ENCODE measurements around the gene CHML. TPM values are rescaled to one million over a fixed set of nuclear protein-coding genes. Genes with fewer than 3 reads are reported as not detected.

CHML gene
- total RNA-seq, 1 experiment from 2014 or later: 39.7 TPM

- H3K36me3 ChIP-seq: peaks cover 15% of the 10 kb centered on the region
- H3K27ac ChIP-seq: no peak overlapping the region; the same call in 1 of the 2 replicates
- DNase-seq (ENCODE audit: low read depth in 1 of 2, low spot score in 2 of 2): no peak
- no peak overlapping the region for H3K4me3 ChIP-seq
- peaks cover 75% of the 10 kb centered on the region for H3K4me1 ChIP-seq (replicated peaks)
- no peaks in the 10 kb centered on the region for H3K27me3 ChIP-seq (replicated peaks)
- H3K9me3 ChIP-seq (replicated peaks): no peaks in the 10 kb centered on the region
Measured at GRCh38 chr1:241607497-241607896, 32.7 kb downstream of the CHML start.

DNA sequence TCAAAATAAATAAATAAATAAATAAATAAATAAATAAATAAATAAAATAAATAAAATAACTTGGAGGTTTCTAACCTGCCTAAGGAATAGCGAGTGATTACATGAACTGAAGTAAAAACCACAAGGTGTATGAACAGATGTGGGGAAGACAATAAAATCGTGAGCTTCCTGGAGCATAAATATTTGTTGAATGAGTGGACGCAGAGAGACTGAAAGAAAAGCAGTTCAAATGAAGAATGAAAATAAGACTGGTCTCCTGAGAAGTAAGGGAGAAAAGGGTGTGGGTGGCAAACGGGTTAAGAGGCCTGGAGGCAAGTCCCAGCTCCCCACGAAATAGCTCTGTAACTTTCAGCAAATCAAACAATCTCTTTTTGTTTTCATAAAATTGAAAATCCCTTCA is 33.6 kb downstream of the CHML start:
- peak overlapping the region; percentile 24 for H3K27ac ChIP-seq
- peaks cover 10% of the 10 kb centered on the region for H3K36me3 ChIP-seq
- no peak overlapping the region for H3K4me3 ChIP-seq
- H3K9me3 ChIP-seq (replicated peaks): no peaks in the 10 kb centered on the region
- peaks cover 68% of the 10 kb centered on the region for H3K4me1 ChIP-seq (replicated peaks)
- H3K27me3 ChIP-seq (replicated peaks): no peaks in the 10 kb centered on the region
- peak in 1 of 2 experiments; percentile 57 for DNase-seq (ENCODE audit: low read depth in 1 of 2, low spot score in 2 of 2)

- Histone ChIP-seq H3K36me3 (peaks cover 10% of the 10 kb centered on the region), H3K27ac (peak overlapping the region; percentile 24; the same call in 1 of the 2 replicates), H3K4me3 (no peak overlapping the region), H3K4me1 (replicated peaks) (peaks cover 63% of the 10 kb centered on the region), H3K27me3 (replicated peaks) (no peaks in the 10 kb centered on the region), H3K9me3 (replicated peaks) (no peaks in the 10 kb centered on the region)
- DNase-seq (ENCODE audit: low read depth in 1 of 2, low spot score in 2 of 2): no peak
Measured at GRCh38 chr1:241605146-241605805, 34.9 kb downstream of the CHML start.

DNA sequence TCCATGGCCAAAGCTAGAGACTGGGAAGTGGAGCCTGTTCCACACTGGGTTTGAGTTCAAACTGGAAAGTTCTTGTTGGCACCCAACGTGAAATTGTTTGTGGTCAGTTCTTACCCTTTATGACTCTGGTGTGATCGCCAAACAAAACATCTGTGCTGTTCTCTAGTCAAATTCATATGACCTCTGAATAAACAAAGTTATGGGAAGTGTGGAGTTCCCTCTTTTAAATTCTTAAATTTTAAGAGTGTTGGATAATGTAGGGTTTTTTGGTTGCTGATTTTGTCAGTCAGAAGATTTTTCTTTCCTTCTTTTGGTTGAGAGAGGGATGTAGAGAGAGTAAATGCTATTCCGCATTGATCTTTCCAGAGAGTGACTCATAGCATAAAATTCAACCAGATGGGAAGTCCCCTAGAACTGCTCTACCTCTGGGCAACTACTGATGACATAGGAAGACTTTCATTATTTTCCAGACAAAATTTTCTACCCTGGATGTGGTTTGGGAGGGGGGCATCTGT is 36.4 kb downstream of the CHML start:
- no peak overlapping the region for H3K4me3 ChIP-seq
- H3K4me1 ChIP-seq (replicated peaks): peaks cover 50% of the 10 kb centered on the region
- H3K27ac ChIP-seq: peak overlapping the region; percentile 24
- no peaks in the 10 kb centered on the region for H3K27me3 ChIP-seq (replicated peaks)
- no peaks in the 10 kb centered on the region for H3K9me3 ChIP-seq (replicated peaks)
- peaks cover 10% of the 10 kb centered on the region for H3K36me3 ChIP-seq
- no peak for DNase-seq (ENCODE audit: low read depth in 1 of 2, low spot score in 2 of 2)

GRCh38 chr1:241600496-241600901 is 39.7 kb downstream of the CHML start:
- Histone ChIP-seq H3K36me3 (peaks cover 14% of the 10 kb centered on the region), H3K27me3 (replicated peaks) (no peaks in the 10 kb centered on the region; the same call in 1 of the 2 replicates), H3K9me3 (replicated peaks) (no peaks in the 10 kb centered on the region), H3K4me3 (no peak overlapping the region), H3K4me1 (replicated peaks) (peaks cover 24% of the 10 kb centered on the region), H3K27ac (no peak overlapping the region)
- no peak for DNase-seq (ENCODE audit: low read depth in 1 of 2, low spot score in 2 of 2)

GRCh38 chr1:241598249-241598648 is 41.9 kb downstream of the CHML start:
- peaks cover 8% of the 10 kb centered on the region for H3K4me1 ChIP-seq (replicated peaks)
- DNase-seq (ENCODE audit: low read depth in 1 of 2, low spot score in 2 of 2): no peak
- H3K9me3 ChIP-seq (replicated peaks): no peaks in the 10 kb centered on the region
- H3K36me3 ChIP-seq: peaks cover 28% of the 10 kb centered on the region
- no peak overlapping the region for H3K27ac ChIP-seq
- no peaks in the 10 kb centered on the region; the same call in 1 of the 2 replicates for H3K27me3 ChIP-seq (replicated peaks)
- H3K4me3 ChIP-seq: no peak overlapping the region

DNA sequence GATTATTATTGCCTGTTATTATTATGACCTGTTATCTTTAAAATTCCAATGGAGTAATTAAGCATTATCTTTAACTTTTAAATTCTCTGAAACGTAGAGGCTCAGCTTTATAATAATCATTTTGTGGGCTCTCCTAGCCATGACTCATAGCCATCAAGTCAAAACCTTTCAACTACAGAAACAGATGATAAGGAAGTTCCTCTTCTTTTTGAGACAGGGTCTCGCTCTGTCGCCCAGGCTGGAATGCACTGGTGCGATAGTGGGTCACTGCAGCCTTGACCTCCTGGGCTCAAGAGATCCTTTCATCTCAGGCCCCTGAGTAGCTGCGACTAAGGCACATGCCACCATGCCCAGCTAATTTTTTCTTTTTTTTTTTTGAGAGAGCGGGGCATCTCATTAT is 43.5 kb downstream of the CHML start:
- Histone ChIP-seq H3K4me1 (replicated peaks) (peaks cover 21% of the 10 kb centered on the region), H3K4me3 (no peak overlapping the region), H3K9me3 (replicated peaks) (no peaks in the 10 kb centered on the region), H3K27ac (no peak overlapping the region), H3K27me3 (replicated peaks) (no peaks in the 10 kb centered on the region; the same call in 1 of the 2 replicates), H3K36me3 (peaks cover 20% of the 10 kb centered on the region)
- DNase-seq (ENCODE audit: low read depth in 1 of 2, low spot score in 2 of 2): no peak

DNA sequence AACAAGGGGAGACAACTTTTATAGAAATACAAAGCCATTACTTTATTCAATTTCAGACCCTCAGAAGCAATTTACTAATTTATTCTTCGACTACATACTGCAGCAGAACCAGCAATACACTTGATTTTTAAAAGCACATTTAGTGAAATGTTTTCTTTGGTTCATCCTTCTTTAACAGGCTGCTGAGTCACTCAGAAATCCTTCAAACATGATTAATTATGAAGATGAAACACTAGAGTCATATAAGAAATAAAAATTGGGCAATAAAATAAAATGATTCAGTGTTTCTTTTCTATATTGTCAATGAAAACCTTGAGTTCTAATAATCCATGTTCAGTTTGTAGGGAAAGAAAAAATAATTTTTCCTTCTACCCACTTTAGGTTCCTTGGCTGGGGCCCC is 47.0 kb downstream of the CHML start:
- Histone ChIP-seq H3K27me3 (replicated peaks) (no peaks in the 10 kb centered on the region; the same call in 1 of the 2 replicates), H3K27ac (no peak overlapping the region), H3K36me3 (peaks cover 20% of the 10 kb centered on the region), H3K4me1 (replicated peaks) (peaks cover 17% of the 10 kb centered on the region), H3K9me3 (replicated peaks) (no peaks in the 10 kb centered on the region), H3K4me3 (no peak overlapping the region)
- DNase-seq (ENCODE audit: low read depth in 1 of 2, low spot score in 2 of 2): no peak

DNA sequence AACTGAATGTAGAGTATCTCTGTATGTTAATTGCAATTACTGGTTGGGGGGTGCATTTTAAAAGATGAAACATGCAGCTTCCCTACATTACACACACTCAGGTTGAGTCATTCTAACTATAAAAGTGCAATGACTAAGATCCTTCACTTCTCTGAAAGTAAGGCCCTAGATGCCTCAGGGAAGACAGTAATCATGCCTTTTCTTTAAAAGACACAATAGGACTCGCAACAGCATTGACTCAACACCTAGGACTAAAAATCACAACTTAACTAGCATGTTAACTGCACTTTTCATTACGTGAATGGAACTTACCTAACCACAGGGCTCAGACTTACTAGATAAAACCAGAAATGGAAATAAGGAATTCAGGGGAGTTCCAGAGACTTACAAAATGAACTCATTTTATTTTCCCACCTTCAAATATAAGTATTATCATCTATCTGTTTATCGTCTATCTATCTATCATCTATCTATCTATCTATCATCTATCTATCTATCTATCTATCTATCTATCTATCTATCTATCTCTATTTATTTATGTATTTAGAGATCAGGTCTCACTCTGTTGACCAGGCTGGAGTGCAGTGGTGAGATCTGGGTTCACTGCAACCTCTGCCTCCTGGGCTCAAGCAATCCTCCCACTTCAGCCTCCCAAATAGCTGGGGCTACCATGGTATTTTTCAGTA is 47.8 kb downstream of the CHML start:
- H3K4me1 ChIP-seq (replicated peaks): peaks cover 17% of the 10 kb centered on the region
- H3K27me3 ChIP-seq (replicated peaks): no peaks in the 10 kb centered on the region
- no peaks in the 10 kb centered on the region for H3K9me3 ChIP-seq (replicated peaks)
- peaks cover 20% of the 10 kb centered on the region for H3K36me3 ChIP-seq
- H3K4me3 ChIP-seq: no peak overlapping the region
- peak in 1 of 2 experiments; percentile 47 for DNase-seq (ENCODE audit: low read depth in 1 of 2, low spot score in 2 of 2)
- no peak overlapping the region for H3K27ac ChIP-seq

DNA sequence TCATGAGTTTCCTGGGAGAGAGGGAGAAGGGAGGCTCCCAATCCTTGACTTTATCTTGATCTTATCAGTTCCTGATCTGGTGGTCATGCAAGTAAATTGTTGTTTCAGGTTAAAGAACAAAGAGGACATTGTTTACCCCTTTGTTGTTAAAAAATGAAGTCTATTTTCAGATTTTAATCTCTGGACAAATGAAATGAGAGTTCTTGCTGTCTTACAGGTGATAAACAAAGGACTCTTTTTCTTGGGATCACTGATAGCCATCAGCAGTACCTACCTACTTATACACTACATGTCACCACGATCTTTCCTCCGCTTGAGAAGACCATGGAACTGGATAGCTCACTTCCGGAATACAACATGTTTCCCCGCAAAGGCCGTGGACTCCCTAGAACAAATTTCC is 48.4 kb downstream of the CHML start:
- DNase-seq (ENCODE audit: low read depth in 1 of 2, low spot score in 2 of 2): no peak
- H3K27me3 ChIP-seq (replicated peaks): no peaks in the 10 kb centered on the region
- no peak overlapping the region for H3K4me3 ChIP-seq
- H3K36me3 ChIP-seq: peaks cover 16% of the 10 kb centered on the region
- peaks cover 17% of the 10 kb centered on the region for H3K4me1 ChIP-seq (replicated peaks)
- H3K27ac ChIP-seq: peak overlapping the region; percentile 40
- H3K9me3 ChIP-seq (replicated peaks): no peaks in the 10 kb centered on the region

DNA sequence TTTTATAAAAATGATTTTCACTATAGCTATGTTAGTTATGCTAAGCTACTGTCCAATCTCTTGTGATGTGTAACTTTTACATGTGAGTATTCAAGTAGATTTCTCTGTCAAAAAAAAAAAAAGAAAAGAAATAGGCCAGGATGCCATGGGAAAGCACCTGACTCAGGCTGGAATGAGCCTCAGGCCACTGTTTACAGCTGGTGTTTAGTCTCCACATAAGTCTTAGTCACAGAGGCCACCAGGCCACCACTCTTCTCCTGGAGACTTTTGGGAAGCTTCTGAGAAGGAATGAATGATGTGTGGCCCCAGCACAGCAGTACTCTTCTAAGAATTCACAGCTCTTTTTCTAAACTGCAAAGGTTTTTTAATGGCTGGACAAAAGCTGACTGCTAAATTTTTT is 48.9 kb downstream of the CHML start:
- Histone ChIP-seq H3K4me3 (no peak overlapping the region), H3K27ac (peak overlapping the region; percentile 40), H3K9me3 (replicated peaks) (no peaks in the 10 kb centered on the region), H3K4me1 (replicated peaks) (peaks cover 17% of the 10 kb centered on the region), H3K36me3 (peaks cover 16% of the 10 kb centered on the region), H3K27me3 (replicated peaks) (no peaks in the 10 kb centered on the region)
- DNase-seq (ENCODE audit: low read depth in 1 of 2, low spot score in 2 of 2): peak in 1 of 2 experiments; percentile 57

DNA sequence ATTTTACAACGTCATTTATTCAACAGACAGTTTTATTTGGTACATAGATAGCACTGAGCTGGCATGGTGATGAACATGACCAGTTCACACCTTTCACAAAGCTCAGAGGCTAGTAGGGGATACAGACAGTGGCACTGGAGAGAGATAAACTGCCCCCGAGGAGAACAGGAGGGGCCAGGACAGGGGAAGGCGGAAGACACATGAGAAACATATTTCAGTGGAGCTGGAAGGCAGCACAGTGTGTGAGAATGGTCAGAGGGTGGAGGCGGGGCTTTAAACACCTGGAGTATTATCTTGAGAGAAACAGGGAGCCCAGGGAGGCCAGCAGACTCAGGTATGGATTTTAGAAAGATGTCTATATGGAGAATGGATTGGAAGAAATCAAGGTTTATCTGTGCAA is 49.5 kb downstream of the CHML start:
- H3K9me3 ChIP-seq (replicated peaks): no peaks in the 10 kb centered on the region

More for the DNA sequence above, 49.5 kb downstream of the CHML start:
- no peak for DNase-seq (ENCODE audit: low read depth in 1 of 2, low spot score in 2 of 2)
- peaks cover 17% of the 10 kb centered on the region for H3K4me1 ChIP-seq (replicated peaks)
- no peak overlapping the region for H3K4me3 ChIP-seq
- H3K36me3 ChIP-seq: peaks cover 16% of the 10 kb centered on the region
- H3K27ac ChIP-seq: no peak overlapping the region
- H3K27me3 ChIP-seq (replicated peaks): no peaks in the 10 kb centered on the region
